GM15510 (cell line): ENCODE data around the gene ZSWIM8.

ENCODE experiments used
- POLR2A ChIP-seq: IDR thresholded peaks from 3 replicates; pipeline ENCODE4 v1.6.1; 2011; ENCODE audit warnings: borderline replicate concordance; ENCODE audit not compliant: insufficient read length; ENCODE audit errors: extremely low read depth

Gene ZSWIM8

GRCh38 chr10:73814896-73815718, 29.7 kb downstream of the ZSWIM8 start:
- no peak for TF ChIP-seq POLR2A

- no peak for TF ChIP-seq POLR2A
These were observed 30.3 kb downstream of the ZSWIM8 start for GRCh38 chr10:73815719-73816030.

- TF ChIP-seq POLR2A = no peak
These were observed 31.7 kb downstream of the ZSWIM8 start for GRCh38 chr10:73816917-73817729.

GRCh38 chr10:73817826-73818225, 32.4 kb downstream of the ZSWIM8 start:
- no peak for TF ChIP-seq POLR2A

- TF ChIP-seq POLR2A = no peak
These were observed 33.0 kb downstream of the ZSWIM8 start for GRCh38 chr10:73818402-73818801.

GRCh38 chr10:73819081-73819480, 33.7 kb downstream of the ZSWIM8 start:
- no peak for TF ChIP-seq POLR2A

GRCh38 chr10:73819513-73820093, 34.2 kb downstream of the ZSWIM8 start:
- no peak for TF ChIP-seq POLR2A

- TF ChIP-seq POLR2A = no peak
These were observed 38.0 kb downstream of the ZSWIM8 start for GRCh38 chr10:73823391-73823790.

GRCh38 chr10:73824146-73824725, 38.8 kb downstream of the ZSWIM8 start:
- no peak for TF ChIP-seq POLR2A

GRCh38 chr10:73827346-73828089, 42.1 kb downstream of the ZSWIM8 start:
- TF ChIP-seq POLR2A = no peak

- no peak for TF ChIP-seq POLR2A
These were observed 42.8 kb downstream of the ZSWIM8 start for GRCh38 chr10:73828161-73828560.

GRCh38 chr10:73836427-73836980, 51.1 kb downstream of the ZSWIM8 start:
- no peak for TF ChIP-seq POLR2A

GRCh38 chr10:73837072-73837471, 51.7 kb downstream of the ZSWIM8 start:
- TF ChIP-seq POLR2A = no peak

GRCh38 chr10:73838008-73838567, 52.7 kb downstream of the ZSWIM8 start:
- no peak for TF ChIP-seq POLR2A
